GM10266 (cell line): ENCODE results near the gene ENG.
"Not testable (repeated sequence)": the region's sequence is repeated elsewhere in the genome, so short reads cannot be mapped to it uniquely, and the experiment has no call there.

Source experiments
- DNase-seq: peaks from one replicate; pipeline ENCODE4 v3.0.0; 2012; ENCODE audit errors: extremely low spot score
- CTCF ChIP-seq: IDR thresholded peaks from 2 replicates; pipeline ENCODE4 v1.5.1; 2012; ENCODE audit warnings: mild to moderate bottlenecking, low read depth; ENCODE audit not compliant: control insufficient read depth, insufficient read depth; ENCODE audit errors: missing control alignments

ENG gene

GRCh38 chr9:127846443-127847177, 7.8 kb downstream of the ENG start:
- TF ChIP-seq CTCF: no peak
- no peak for DNase-seq

- DNase-seq: not testable (repeated sequence)
These were observed 8.8 kb downstream of the ENG start for GRCh38 chr9:127845619-127846018.

GRCh38 chr9:127844821-127845359, 9.6 kb downstream of the ENG start:
- no peak for TF ChIP-seq CTCF
- no peak for DNase-seq

- TF ChIP-seq CTCF: no peak
These were observed 13.2 kb downstream of the ENG start for GRCh38 chr9:127841087-127841835.

GRCh38 chr9:127838375-127839078, 15.9 kb downstream of the ENG start:
- DNase-seq: no peak
- TF ChIP-seq CTCF: no peak

More at GRCh38 chr9:127841087-127841835, 13.2 kb downstream of the ENG start:
- no peak for DNase-seq

GRCh38 chr9:127837346-127837745, 17.1 kb downstream of the ENG start:
- no peak for TF ChIP-seq CTCF
- DNase-seq: no peak

- not testable (repeated sequence) for DNase-seq
These were observed 17.9 kb downstream of the ENG start for GRCh38 chr9:127836561-127836960.
